A673 (cell line): ENCODE data around the gene LRRC41. TPM values are rescaled to one million over a fixed set of nuclear protein-coding genes. Genes with fewer than 3 reads are reported as not detected.

Experiments used
- BruUV-seq: library from RNA; stranded (reverse); fragments of 400-500 nt; replicated peaks from 2 replicates; lab custom pipeline; 2021; lab: Mats Ljungman, UMichigan
- CTCF ChIA-PET: fragments of 300-600 bp; sonication (Branson Sonifier 250); formaldehyde crosslinking; loops from one replicate; lab custom pipeline; 2022; ENCODE audit warnings: antibody characterized with exemption; lab: Charles Lee
- POLR2A ChIA-PET: fragments of 300-600 bp; sonication (Branson Sonifier 250); formaldehyde crosslinking; loops from one replicate; lab custom pipeline; 2022; ENCODE audit warnings: antibody characterized with exemption; ENCODE audit not compliant: low non-redundant PET; lab: Charles Lee
- DNase-seq: peaks from one replicate; pipeline ENCODE4 v3.0.0-alpha.2; 2015; ENCODE audit warnings: low spot score
- H3K27ac ChIP-seq: fragments of 200-600 bp; sonication (generic); 2 replicates; pipeline ENCODE4 v1.5.1; 2016; ENCODE audit warnings: mixed run types, low read depth, mild to moderate bottlenecking, mixed read lengths, antibody characterized with exemption, low read length; ENCODE audit not compliant: poor library complexity, severe bottlenecking
- H3K27me3 ChIP-seq: fragments of 200-600 bp; sonication (generic); replicated peaks from 2 replicates; pipeline ENCODE4 v1.6.1; 2017; ENCODE audit warnings: mixed run types, low read depth, mild to moderate bottlenecking, mixed read lengths, antibody characterized with exemption, low read length; ENCODE audit not compliant: insufficient read depth, poor library complexity
- H3K36me3 ChIP-seq: fragments of 200-600 bp; sonication (generic); 2 replicates; pipeline ENCODE4 v1.6.1; 2016; ENCODE audit warnings: mixed run types, mild to moderate bottlenecking, mixed read lengths, antibody characterized with exemption, low read length; ENCODE audit not compliant: insufficient read depth, poor library complexity, severe bottlenecking
- H3K4me1 ChIP-seq: fragments of 200-600 bp; sonication (generic); 2 replicates; pipeline ENCODE4 v1.6.1; 2017; ENCODE audit warnings: mixed run types, mild to moderate bottlenecking, mixed read lengths, antibody characterized with exemption, low read length; ENCODE audit not compliant: insufficient read depth, poor library complexity, severe bottlenecking
- H3K4me3 ChIP-seq: fragments of 200-600 bp; sonication (generic); 2 replicates; pipeline ENCODE4 v1.5.1; 2016; ENCODE audit warnings: low read depth, mixed run types, mild to moderate bottlenecking, mixed read lengths, low read length; ENCODE audit not compliant: poor library complexity, severe bottlenecking
- H3K9me3 ChIP-seq: fragments of 200-600 bp; sonication (generic); 2 replicates; pipeline ENCODE4 v1.6.1; 2016; ENCODE audit warnings: mixed run types, low read depth, mild to moderate bottlenecking, mixed read lengths, antibody characterized with exemption, low read length; ENCODE audit not compliant: poor library complexity, severe bottlenecking
- EZH2 ChIP-seq: fragments of 200-600 bp; sonication (generic); IDR thresholded peaks from 2 replicates; pipeline ENCODE4 v1.6.1; 2017; ENCODE audit warnings: borderline replicate concordance, low read depth, mild to moderate bottlenecking, mixed read lengths, antibody characterized with exemption, low read length; ENCODE audit not compliant: poor library complexity, severe bottlenecking
- intact Hi-C: fragments of 100-400 bp; cut with micrococcal nuclease; formaldehyde crosslinking; loops from one replicate; pipeline ENCODE4 v1.10.0; 2022; ENCODE audit not compliant: unreplicated experiment
- total RNA-seq: library from RNA; stranded (reverse); gene quantifications from 2 replicates; pipeline ENCODE4 v1.2.3, GENCODE V29; 2021
- TF ChIP-seq, protein P1 (sequence below): fragments of 300-800, 200-600 bp; sonication (generic); conservative IDR thresholded peaks from 2 replicates; pipeline ENCODE4 v1.5.1; 2017; ENCODE audit warnings: low read depth, mild to moderate bottlenecking, antibody characterized with exemption, low read length, moderate library complexity, mixed read lengths

LRRC41 gene
- total RNA-seq, 1 experiment from 2014 or later, result 79.1 TPM

DNA sequence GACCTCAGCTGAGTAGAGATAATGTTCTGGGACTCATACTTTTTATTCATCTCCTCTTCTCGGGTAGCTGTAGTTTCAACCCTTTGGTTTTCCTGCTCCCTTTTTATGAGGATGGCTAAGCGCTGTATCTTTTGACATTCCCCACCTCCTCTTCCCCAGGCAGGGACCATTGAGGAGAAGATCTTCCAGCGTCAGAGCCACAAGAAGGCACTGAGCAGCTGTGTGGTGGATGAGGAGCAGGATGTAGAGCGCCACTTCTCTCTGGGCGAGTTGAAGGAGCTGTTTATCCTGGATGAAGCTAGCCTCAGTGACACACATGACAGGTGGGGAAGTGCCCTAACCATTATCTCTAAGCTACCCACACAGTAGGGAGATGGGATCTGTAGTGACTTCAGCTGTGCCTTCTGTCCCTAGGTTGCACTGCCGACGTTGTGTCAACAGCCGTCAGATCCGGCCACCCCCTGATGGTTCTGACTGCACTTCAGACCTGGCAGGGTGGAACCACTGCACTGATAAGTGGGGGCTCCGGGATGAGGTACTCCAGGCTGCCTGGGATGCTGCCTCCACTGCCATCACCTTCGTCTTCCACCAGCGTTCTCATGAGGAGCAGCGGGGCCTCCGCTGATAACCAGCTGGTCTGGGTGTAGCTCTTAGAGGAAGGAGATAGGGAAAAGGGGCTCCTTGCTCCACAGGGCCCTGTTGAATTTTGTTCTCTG, 25.6 kb downstream of the LRRC41 start:
- Histone ChIP-seq H3K27ac (no peak overlapping the region), H3K4me3 (no peak overlapping the region), H3K27me3 (no peaks in the 10 kb centered on the region), H3K9me3 (no peaks in the 10 kb centered on the region), H3K4me1 (no peaks in the 10 kb centered on the region), H3K36me3 (peaks cover 91% of the 10 kb centered on the region)
- intact Hi-C loops, result no loop called here
- TF ChIP-seq EZH2, result no peak
- TF ChIP-seq, protein P1, sequence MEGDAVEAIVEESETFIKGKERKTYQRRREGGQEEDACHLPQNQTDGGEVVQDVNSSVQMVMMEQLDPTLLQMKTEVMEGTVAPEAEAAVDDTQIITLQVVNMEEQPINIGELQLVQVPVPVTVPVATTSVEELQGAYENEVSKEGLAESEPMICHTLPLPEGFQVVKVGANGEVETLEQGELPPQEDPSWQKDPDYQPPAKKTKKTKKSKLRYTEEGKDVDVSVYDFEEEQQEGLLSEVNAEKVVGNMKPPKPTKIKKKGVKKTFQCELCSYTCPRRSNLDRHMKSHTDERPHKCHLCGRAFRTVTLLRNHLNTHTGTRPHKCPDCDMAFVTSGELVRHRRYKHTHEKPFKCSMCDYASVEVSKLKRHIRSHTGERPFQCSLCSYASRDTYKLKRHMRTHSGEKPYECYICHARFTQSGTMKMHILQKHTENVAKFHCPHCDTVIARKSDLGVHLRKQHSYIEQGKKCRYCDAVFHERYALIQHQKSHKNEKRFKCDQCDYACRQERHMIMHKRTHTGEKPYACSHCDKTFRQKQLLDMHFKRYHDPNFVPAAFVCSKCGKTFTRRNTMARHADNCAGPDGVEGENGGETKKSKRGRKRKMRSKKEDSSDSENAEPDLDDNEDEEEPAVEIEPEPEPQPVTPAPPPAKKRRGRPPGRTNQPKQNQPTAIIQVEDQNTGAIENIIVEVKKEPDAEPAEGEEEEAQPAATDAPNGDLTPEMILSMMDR, result no peak
- no TSS peak for BruUV-seq
- no peak for DNase-seq
- POLR2A ChIA-PET, result no interaction called here
- CTCF ChIA-PET, result no interaction called here

DNA sequence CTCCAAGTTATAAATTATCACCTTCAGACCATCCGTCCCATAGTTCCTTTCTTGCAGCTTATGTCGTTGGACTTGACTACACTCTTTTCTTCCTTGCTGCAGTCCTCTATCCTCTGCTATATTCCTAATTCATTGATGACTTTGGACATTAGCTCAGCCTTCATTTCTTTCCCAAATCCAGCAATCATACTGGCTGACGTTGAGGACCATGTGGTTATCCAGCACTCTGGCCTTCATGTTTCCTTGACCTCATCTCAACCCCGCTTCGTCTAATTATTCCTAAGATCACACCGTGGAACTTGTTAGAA, 28.4 kb downstream of the LRRC41 start:
- CTCF ChIA-PET, result no interaction called here
- POLR2A ChIA-PET, result interaction anchor here (0.6 kb wide), 1 partner anchor 143 kb away, joined by 4 read pairs; no protein-coding TSS in a partner anchor
- no peak overlapping the region for H3K27ac ChIP-seq
- peaks cover 97% of the 10 kb centered on the region for H3K36me3 ChIP-seq
- no peaks in the 10 kb centered on the region for H3K4me1 ChIP-seq
- no peaks in the 10 kb centered on the region for H3K27me3 ChIP-seq
- H3K4me3 ChIP-seq, result no peak overlapping the region
- H3K9me3 ChIP-seq, result no peaks in the 10 kb centered on the region
- intact Hi-C loops, result no loop called here
- DNase-seq, result no peak
- TF ChIP-seq EZH2, result no peak
- TF ChIP-seq, protein P1, result no peak
- BruUV-seq, result no TSS peak

DNA sequence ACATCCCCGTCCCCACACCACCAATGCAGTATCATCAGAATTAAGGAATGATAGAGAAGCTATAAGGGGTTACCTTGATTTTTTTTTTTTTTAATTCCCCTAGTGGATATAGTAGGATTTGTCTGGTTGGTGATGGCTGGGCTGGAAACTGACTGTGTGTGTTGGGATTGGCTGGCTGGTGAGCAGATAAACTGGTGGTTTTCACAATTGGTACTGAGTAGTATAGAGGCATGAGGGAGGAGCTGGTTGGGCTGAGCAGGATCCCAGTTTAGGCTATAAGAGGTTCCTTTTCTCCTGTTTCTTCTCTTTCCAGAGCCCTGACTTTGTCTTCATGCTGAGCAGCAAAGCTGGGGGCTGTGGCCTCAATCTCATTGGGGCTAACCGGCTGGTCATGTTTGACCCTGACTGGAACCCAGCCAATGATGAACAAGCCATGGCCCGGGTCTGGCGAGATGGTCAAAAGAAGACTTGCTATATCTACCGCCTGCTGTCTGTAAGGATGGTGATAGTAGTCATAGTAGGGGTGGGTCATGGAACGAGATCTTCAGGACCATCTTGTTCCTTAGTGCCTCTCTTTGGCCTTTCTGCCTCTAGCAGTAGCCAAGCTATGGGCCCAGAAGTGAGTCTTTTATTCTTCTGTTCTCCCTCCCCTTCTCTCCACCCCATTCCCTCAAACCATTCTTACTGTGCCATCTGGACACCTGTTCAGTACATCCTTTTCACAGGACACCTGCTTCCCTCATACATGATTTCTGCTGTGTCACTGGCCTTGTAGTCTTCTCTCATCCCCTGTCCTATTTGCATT, 29.0 kb downstream of the LRRC41 start:
- DNase-seq, result no peak
- POLR2A ChIA-PET, result interaction anchor here (0.6 kb wide), 1 partner anchor 143 kb away, joined by 4 read pairs; no protein-coding TSS in a partner anchor
- Histone ChIP-seq H3K4me1 (no peaks in the 10 kb centered on the region), H3K9me3 (no peaks in the 10 kb centered on the region), H3K27me3 (no peaks in the 10 kb centered on the region), H3K36me3 (peaks cover 94% of the 10 kb centered on the region), H3K4me3 (no peak overlapping the region), H3K27ac (no peak overlapping the region)
- intact Hi-C loops, result no loop called here
- CTCF ChIA-PET, result no interaction called here
- TF ChIP-seq, protein P1, result no peak
- no peak for TF ChIP-seq EZH2
- BruUV-seq, result no TSS peak
